Measurements from ENCODE around the gene ZNG1A.

- TF ChIP-seq CTCF (IDR thresholded peaks at IDR 0.05; ENCODE audit: low read length) (no peak), EZH2 (IDR thresholded peaks at IDR 0.05; ENCODE audit: borderline replicate concordance, low read length) (no peak)
These were observed 33.4 kb upstream of the ZNG1A start for GRCh38 chr9:212297-212696.

All from OCI-LY1 (cell line).